Right atrium auricular region (tissue), 2 donors: ENCODE measurements around the gene VRK3. TPM values are rescaled to one million over a fixed set of nuclear protein-coding genes. Genes with fewer than 3 reads are reported as not detected.
A peak's percentile ranks its signal among the peaks of the same experiment; 100 is the strongest.

Source experiments
- DNase-seq: peaks from one replicate; pipeline ENCODE4 v3.0.0-alpha.2; 2019; ENCODE audit warnings: low spot score
- H3K27ac ChIP-seq, 2 donors: fragments of 200-600 bp; sonication (generic); 1 replicate in 1 of 2; 2 replicates in 1 of 2; pipeline ENCODE4 v1.5.1; 2016 to 2019
- H3K27me3 ChIP-seq, 2 donors: fragments of 200-600 bp; sonication (generic); one replicate each; pipeline versions ENCODE4 v1.5.1 to v1.6.0; 2017 to 2019
- H3K36me3 ChIP-seq: fragments of 200-600 bp; sonication (generic); one replicate; pipeline ENCODE4 v1.5.1; 2016
- H3K4me1 ChIP-seq, 2 donors: fragments of 200-600 bp; sonication (generic); one replicate each; pipeline versions ENCODE4 v1.5.1 to v1.6.0; 2017 to 2019
- H3K4me3 ChIP-seq, 2 donors: fragments of 200-600 bp; sonication (generic); 1 replicate in 1 of 2; 2 replicates in 1 of 2; pipeline ENCODE4 v1.5.1; 2017 to 2019; ENCODE audit warnings: mild to moderate bottlenecking in 1 of 2, moderate library complexity in 1 of 2
- H3K9me3 ChIP-seq, 2 donors: fragments of 200-600 bp; sonication (generic); one replicate each; pipeline ENCODE4 v1.5.1; 2019
- total RNA-seq, 2 donors: library from RNA; depleted of rRNA; stranded (reverse); fragments of >200 nt; gene quantifications; one replicate each; pipeline ENCODE4 v1.1.0, GENCODE V29; 2016
- TF ChIP-seq, protein P1 (sequence below), 2 donors: fragments of 200-600 bp; sonication (generic); IDR thresholded peaks; one replicate each; pipeline ENCODE4 v1.5.1; 2019; ENCODE audit warnings: antibody characterized with exemption in 2 of 2

The VRK3 gene
- total RNA-seq, 2 donors from 2014 or later: 20.5 to 25.5 TPM

DNA sequence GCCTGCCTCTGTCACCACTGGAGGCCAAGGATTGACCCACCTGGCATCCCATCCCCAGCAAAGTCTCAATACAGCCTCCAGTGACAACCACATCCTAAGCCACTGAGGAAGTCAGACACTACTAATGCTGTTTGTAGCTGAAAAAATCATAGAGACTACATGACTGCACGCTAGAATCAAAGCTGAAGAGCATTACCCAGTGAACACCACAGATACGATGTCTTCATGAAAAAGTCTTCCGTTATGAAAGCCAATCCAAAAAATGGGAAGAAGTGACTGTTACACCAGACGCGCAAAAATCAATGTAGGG is 84.7 kb downstream of the VRK3 start:
- peaks cover 0 to 8% of the 10 kb centered on the region in 2 donors for H3K4me1 ChIP-seq
- no peaks in the 10 kb centered on the region for H3K27me3 ChIP-seq
- no peak overlapping the region for H3K4me3 ChIP-seq
- no peaks in the 10 kb centered on the region for H3K36me3 ChIP-seq
- no peak for DNase-seq
- no peak overlapping the region for H3K27ac ChIP-seq
- TF ChIP-seq, protein P1, sequence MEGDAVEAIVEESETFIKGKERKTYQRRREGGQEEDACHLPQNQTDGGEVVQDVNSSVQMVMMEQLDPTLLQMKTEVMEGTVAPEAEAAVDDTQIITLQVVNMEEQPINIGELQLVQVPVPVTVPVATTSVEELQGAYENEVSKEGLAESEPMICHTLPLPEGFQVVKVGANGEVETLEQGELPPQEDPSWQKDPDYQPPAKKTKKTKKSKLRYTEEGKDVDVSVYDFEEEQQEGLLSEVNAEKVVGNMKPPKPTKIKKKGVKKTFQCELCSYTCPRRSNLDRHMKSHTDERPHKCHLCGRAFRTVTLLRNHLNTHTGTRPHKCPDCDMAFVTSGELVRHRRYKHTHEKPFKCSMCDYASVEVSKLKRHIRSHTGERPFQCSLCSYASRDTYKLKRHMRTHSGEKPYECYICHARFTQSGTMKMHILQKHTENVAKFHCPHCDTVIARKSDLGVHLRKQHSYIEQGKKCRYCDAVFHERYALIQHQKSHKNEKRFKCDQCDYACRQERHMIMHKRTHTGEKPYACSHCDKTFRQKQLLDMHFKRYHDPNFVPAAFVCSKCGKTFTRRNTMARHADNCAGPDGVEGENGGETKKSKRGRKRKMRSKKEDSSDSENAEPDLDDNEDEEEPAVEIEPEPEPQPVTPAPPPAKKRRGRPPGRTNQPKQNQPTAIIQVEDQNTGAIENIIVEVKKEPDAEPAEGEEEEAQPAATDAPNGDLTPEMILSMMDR (IDR thresholded peaks at IDR 0.05): no peak
- H3K9me3 ChIP-seq: no peaks in the 10 kb centered on the region

DNA sequence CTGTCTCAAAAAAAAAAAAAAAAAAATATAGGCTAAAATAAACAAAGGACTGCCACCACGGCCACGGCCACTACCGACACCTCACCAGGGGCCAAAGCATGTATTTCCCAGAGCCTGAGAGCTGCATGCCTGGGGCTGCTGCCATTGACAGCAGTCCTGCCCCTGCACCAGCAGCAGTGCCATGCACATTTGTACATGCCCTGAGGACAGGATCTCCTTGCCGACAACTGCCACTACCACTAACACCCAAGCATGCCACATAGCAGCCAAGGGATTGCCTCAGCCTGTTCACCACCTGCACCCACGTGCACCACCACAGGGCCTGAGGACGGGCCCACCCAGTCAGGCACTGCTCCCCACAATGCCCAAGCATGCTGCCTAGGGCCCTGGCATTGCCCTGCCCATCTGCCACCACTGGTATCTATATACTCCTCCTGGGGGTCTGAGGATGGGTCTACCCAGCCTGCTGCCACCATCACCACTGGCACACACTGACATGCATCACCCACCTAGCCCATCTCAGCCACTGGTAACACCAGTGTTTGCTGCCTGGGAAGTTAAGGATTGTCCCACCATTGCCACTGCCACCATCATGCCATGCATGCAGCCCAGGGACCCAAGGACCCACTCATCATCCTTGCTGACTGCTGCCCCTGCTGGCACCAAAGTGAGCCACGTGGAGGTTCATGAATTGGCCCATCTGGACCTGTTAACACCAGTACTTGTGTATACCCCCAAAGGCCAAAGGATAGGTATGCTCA is 85.3 kb downstream of the VRK3 start:
- TF ChIP-seq, protein P1 (IDR thresholded peaks at IDR 0.05): no peak
- no peak for DNase-seq
- no peak overlapping the region for H3K27ac ChIP-seq
- no peaks in the 10 kb centered on the region for H3K27me3 ChIP-seq
- H3K4me1 ChIP-seq: peaks cover 0 to 8% of the 10 kb centered on the region in 2 donors
- no peaks in the 10 kb centered on the region for H3K9me3 ChIP-seq
- H3K4me3 ChIP-seq: no peak overlapping the region
- no peaks in the 10 kb centered on the region for H3K36me3 ChIP-seq

DNA sequence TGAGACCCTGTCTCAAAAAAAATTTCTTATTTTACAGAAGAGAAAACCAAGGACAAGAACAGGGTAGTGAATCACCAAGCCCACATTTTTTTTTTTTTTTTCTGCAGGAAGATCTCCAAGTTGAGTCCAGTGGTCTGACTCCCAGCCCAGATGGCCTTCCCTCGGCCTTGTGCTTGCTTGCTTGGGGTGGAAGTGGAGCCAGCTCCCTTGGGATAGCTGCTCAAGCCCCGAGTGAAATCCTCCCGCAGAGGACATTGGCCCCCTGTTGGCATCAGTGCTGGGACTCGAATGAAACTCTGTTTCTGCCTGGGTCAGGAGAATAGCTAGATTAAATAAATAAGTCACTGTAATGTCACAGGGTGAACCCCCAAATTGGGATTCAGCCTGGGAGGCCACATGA is 86.5 kb downstream of the VRK3 start:
- no peaks in the 10 kb centered on the region for H3K27me3 ChIP-seq
- no peak overlapping the region for H3K27ac ChIP-seq
- H3K36me3 ChIP-seq: no peaks in the 10 kb centered on the region
- TF ChIP-seq, protein P1 (IDR thresholded peaks at IDR 0.05): no peak
- no peak for DNase-seq
- H3K4me1 ChIP-seq: peaks cover 0 to 8% of the 10 kb centered on the region in 2 donors
- H3K9me3 ChIP-seq: no peaks in the 10 kb centered on the region
- no peak overlapping the region for H3K4me3 ChIP-seq

DNA sequence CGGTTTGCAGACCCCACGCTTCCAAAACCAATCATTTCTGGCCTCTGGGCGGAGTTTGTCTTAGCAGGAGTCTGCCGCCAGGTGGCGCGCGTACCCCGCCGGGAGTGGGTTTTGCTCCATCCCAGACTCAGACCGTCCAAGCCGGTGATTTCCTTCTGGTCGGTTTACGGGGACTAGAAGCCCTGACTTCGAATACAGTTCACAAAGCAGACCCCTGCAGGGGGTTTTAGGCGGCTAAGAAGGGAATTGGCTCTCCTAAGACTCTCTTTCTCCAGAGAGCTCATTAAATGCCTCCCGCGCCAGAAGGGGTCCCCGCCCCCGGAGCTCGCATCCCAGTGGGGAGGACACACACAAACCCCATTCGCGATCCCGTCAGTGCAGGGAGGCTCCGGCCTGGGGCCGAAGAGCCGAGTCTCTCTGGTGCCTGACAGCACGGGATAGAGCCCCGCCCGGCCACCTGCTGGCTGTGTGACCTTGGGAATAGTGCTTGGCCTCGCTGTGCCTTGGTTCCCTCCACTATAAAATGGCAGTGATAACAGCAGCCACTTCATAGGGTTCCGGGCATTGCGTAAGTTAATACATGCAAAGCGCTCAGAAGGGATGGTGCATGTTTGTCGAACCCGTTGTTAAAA is 87.3 kb downstream of the VRK3 start:
- Histone ChIP-seq H3K4me1 (peaks cover 0 to 8% of the 10 kb centered on the region in 2 donors), H3K9me3 (no peaks in the 10 kb centered on the region), H3K36me3 (no peaks in the 10 kb centered on the region), H3K4me3 (peak overlapping the region in 1 of 2 donors; percentile 35), H3K27ac (no peak overlapping the region), H3K27me3 (no peaks in the 10 kb centered on the region)
- peak; percentile 72 for DNase-seq
- TF ChIP-seq, protein P1 (IDR thresholded peaks at IDR 0.05): peak; percentile 95 to 99

DNA sequence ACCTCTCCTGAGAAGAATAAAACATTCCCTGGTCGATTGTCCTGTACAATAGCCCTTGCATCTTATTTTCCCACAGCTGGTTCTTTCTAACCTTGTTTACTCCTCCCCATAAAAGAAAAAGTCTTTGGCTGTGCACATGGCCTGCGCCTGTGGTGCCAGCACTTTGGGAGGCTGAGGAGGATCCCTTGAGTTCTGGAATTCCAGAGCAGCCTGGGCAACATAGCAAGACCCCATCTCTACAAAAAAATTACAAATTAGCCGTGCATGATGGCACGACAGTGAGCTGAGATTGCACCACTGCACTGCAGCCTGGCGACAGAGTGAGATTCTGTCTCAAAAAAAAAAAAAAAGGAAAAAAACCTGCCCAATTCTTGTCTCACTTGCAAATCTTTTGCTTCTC is 88.6 kb downstream of the VRK3 start:
- no peak overlapping the region for H3K4me3 ChIP-seq
- no peak for DNase-seq

More for the DNA sequence above, 88.6 kb downstream of the VRK3 start:
- no peaks in the 10 kb centered on the region for H3K9me3 ChIP-seq
- H3K36me3 ChIP-seq: no peaks in the 10 kb centered on the region
- peaks cover 0 to 8% of the 10 kb centered on the region in 2 donors for H3K4me1 ChIP-seq
- no peaks in the 10 kb centered on the region for H3K27me3 ChIP-seq
- H3K27ac ChIP-seq: no peak overlapping the region
- TF ChIP-seq, protein P1 (IDR thresholded peaks at IDR 0.05): no peak
